SKM-1 (cell line): ENCODE measurements around the gene CDH16.
"Not testable (repeated sequence)": the region's sequence is repeated elsewhere in the genome, so short reads cannot be mapped to it uniquely, and the experiment has no call there.

ENCODE experiments used
- DNase-seq: peaks from one replicate; lab custom pipeline; 2025; ENCODE audit not compliant: unreplicated experiment; lab: John Stamatoyannopoulos, UW

The CDH16 gene

GRCh38 chr16:66947302-66948065, 28.8 kb upstream of the CDH16 start:
- peak; percentile 79 for DNase-seq

GRCh38 chr16:66946974-66947301, 28.3 kb upstream of the CDH16 start:
- no peak for DNase-seq

GRCh38 chr16:66946541-66946940, 27.9 kb upstream of the CDH16 start:
- no peak for DNase-seq

GRCh38 chr16:66945939-66946338, 27.3 kb upstream of the CDH16 start:
- no peak for DNase-seq

- not testable (repeated sequence) for DNase-seq
Measured at GRCh38 chr16:66944971-66945370, 26.3 kb upstream of the CDH16 start.

- no peak for DNase-seq
Measured at GRCh38 chr16:66944054-66944441, 25.4 kb upstream of the CDH16 start.

- no peak for DNase-seq
Measured at GRCh38 chr16:66943426-66944053, 24.9 kb upstream of the CDH16 start.

GRCh38 chr16:66942981-66943380, 24.3 kb upstream of the CDH16 start:
- no peak for DNase-seq

- DNase-seq = no peak
Measured at GRCh38 chr16:66940236-66940635, 21.6 kb upstream of the CDH16 start.

- no peak for DNase-seq
Measured at GRCh38 chr16:66939366-66939765, 20.7 kb upstream of the CDH16 start.

- DNase-seq = no peak
Measured at GRCh38 chr16:66937725-66938337, 19.1 kb upstream of the CDH16 start.

GRCh38 chr16:66936889-66937554, 18.3 kb upstream of the CDH16 start:
- DNase-seq = no peak

- DNase-seq = no peak
Measured at GRCh38 chr16:66936462-66936861, 17.8 kb upstream of the CDH16 start.

- DNase-seq = no peak
Measured at GRCh38 chr16:66935314-66936011, 16.8 kb upstream of the CDH16 start, which contains the start of gene CES2. CES2 (plus strand) TSS chr16:66935516; CDS start chr16:66935636, 120 bp downstream.

GRCh38 chr16:66934839-66935313, 16.2 kb upstream of the CDH16 start:
- not testable (repeated sequence) for DNase-seq

GRCh38 chr16:66934138-66934838, 15.6 kb upstream of the CDH16 start, which contains the start of gene CIAO2B:
CIAO2B (minus strand) TSS chr16:66934402; CDS start chr16:66934364, 38 bp downstream.
- DNase-seq = peak; percentile 36

GRCh38 chr16:66933776-66934137, 15.1 kb upstream of the CDH16 start:
- DNase-seq = no peak

GRCh38 chr16:66932076-66932475, 13.4 kb upstream of the CDH16 start:
- DNase-seq = no peak

- DNase-seq = no peak
Measured at GRCh38 chr16:66931665-66932064, 13.0 kb upstream of the CDH16 start.

GRCh38 chr16:66930189-66930588, 11.5 kb upstream of the CDH16 start:
- DNase-seq = no peak
